Immature natural killer cell (primary cell): ENCODE measurements around the gene TMED10. TPM values are rescaled to one million over a fixed set of nuclear protein-coding genes. Genes with fewer than 3 reads are reported as not detected.

Experiments used
- polyA plus RNA-seq, 3 donors: library from polyadenylated mRNA; unstranded; fragments of 300-500 nt; fragmentation: Illumina TruSeq; gene quantifications; one replicate each; pipeline ENCODE4 v1.2.3, GENCODE V29; 2021

Gene TMED10
- polyA plus RNA-seq, 3 donors from 2014 or later: 379 to 442 (median 439) TPM

Other genes with a start within 250 kb of the TMED10 start
- under 1 TPM in 2 of 3 donors, not detected in 1; 0.06 to 0.07 TPM for gene PGF, start 221.0 kb downstream of the TMED10 start, polyA plus RNA-seq
- gene EIF2B2, start 173.7 kb downstream of the TMED10 start, polyA plus RNA-seq: 10 to 100 TPM; 32.6 to 64.5 (median 57.4) TPM
- 10 to 100 TPM in 1 of 3 donors, 1 to 10 TPM in 1, under 1 TPM in 1; 0.38 to 12.9 (median 6.3) TPM for gene MLH3, start 125.1 kb downstream of the TMED10 start, polyA plus RNA-seq
- gene ACYP1, start 112.6 kb downstream of the TMED10 start, polyA plus RNA-seq: 10 to 100 TPM; 14.1 to 19.6 (median 15.4) TPM
- under 1 TPM in 1 of 3 donors, not detected in 2; 0.58 TPM for gene ZC2HC1C, start 107.0 kb downstream of the TMED10 start, polyA plus RNA-seq
- gene NEK9, start 49.6 kb downstream of the TMED10 start, polyA plus RNA-seq: 10 to 100 TPM; 10.4 to 15.2 (median 12.4) TPM
- 100 to 1,000 TPM; 525 to 765 (median 608) TPM for gene FOS, start 102.2 kb upstream of the TMED10 start, polyA plus RNA-seq